ENCODE results near the gene DNMT3A. TPM values are rescaled to one million over a fixed set of nuclear protein-coding genes. Genes with fewer than 3 reads are reported as not detected.

Gene DNMT3A
- total and polyA plus RNA-seq, 2 donors (not counting 1 experiment from before 2014, with no cell fraction given) = 8.9 to 24.5 TPM

DNA sequence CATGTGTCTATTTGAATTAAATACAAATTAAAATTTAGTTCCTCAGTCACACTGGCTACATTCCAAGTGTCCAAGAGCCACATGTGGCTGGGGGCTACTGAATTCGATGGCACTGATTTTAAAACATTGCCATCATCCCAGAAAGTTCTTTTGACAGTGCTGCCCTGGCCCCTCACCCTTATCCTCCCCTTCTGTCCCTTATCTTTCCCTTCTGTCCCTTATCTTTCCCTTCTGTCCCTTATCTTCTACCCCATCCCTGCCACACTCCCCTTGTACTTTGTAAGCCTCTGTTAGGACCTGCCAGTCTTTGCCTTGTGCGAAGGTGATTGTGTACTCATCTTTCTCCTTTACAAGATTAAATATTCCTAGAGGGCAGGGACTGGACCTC is 85.2 kb downstream of the DNMT3A start:
- Mint-ChIP-seq H3K9me3 (ENCODE audit: insufficient read depth) (no peaks in the 10 kb centered on the region), H3K27me3 (no peaks in the 10 kb centered on the region), H3K4me3 (no peak overlapping the region), H3K27ac (no peak overlapping the region), H3K4me1 (peaks cover 7% of the 10 kb centered on the region)
- ChIA-PET POLR2A (no interaction called here), CTCF (no interaction called here)
- no peak overlapping the region for H3K4me2 ChIP-seq (replicated peaks; ENCODE audit: low read depth, low read length, poor library complexity, severe bottlenecking)
- intact Hi-C loops (cut with micrococcal nuclease) = no loop called here
- H3K4me3 ChIP-seq (ENCODE audit: control extremely low read depth in 1 of 5, extremely low read depth in 1 of 5, insufficient read depth in 1 of 5, low read depth in 2 of 5, low read length in 4 of 5) = no peak overlapping the region
- H3K4me1 ChIP-seq (ENCODE audit: control insufficient read depth in 2 of 2, insufficient read depth in 2 of 2, low read length in 2 of 2) = peaks cover 3 to 11% of the 10 kb centered on the region in 2 donors
- ATAC-seq (ENCODE audit: low read depth) (no peak), DNase-seq (no peak)
- no peak overlapping the region for H2AFZ ChIP-seq (ENCODE audit: insufficient read depth, low read depth, low read length, poor library complexity, severe bottlenecking)
- H3K27me3 ChIP-seq (replicated peaks in 1 of 4; ENCODE audit: control extremely low read depth in 1 of 4, control insufficient read depth in 3 of 4, insufficient read depth in 4 of 4, low read length in 3 of 4) = no peaks in the 10 kb centered on the region
- H3K9ac ChIP-seq (ENCODE audit: low read length) = no peak overlapping the region
- H3K9me3 ChIP-seq (ENCODE audit: control extremely low read depth in 1 of 3, control insufficient read depth in 2 of 3, insufficient read depth in 1 of 3, low read length in 2 of 3) = no peaks in the 10 kb centered on the region
- H3K79me2 ChIP-seq (ENCODE audit: control insufficient read depth, insufficient read depth, low read length) = peaks cover 5% of the 10 kb centered on the region
- H3K36me3 ChIP-seq (replicated peaks in 1 of 2; ENCODE audit: control extremely low read depth in 1 of 2, control insufficient read depth in 1 of 2, extremely low read depth in 1 of 2, insufficient read depth in 2 of 2, low read length in 1 of 2) = peaks cover 2 to 6% of the 10 kb centered on the region in 2 experiments
- H4K20me1 ChIP-seq (ENCODE audit: control insufficient read depth, insufficient read depth, low read length, poor library complexity, severe bottlenecking) = no peaks in the 10 kb centered on the region
- no peak overlapping the region for H3K27ac ChIP-seq (ENCODE audit: low read length in 2 of 2)
- TF ChIP-seq, protein P1, sequence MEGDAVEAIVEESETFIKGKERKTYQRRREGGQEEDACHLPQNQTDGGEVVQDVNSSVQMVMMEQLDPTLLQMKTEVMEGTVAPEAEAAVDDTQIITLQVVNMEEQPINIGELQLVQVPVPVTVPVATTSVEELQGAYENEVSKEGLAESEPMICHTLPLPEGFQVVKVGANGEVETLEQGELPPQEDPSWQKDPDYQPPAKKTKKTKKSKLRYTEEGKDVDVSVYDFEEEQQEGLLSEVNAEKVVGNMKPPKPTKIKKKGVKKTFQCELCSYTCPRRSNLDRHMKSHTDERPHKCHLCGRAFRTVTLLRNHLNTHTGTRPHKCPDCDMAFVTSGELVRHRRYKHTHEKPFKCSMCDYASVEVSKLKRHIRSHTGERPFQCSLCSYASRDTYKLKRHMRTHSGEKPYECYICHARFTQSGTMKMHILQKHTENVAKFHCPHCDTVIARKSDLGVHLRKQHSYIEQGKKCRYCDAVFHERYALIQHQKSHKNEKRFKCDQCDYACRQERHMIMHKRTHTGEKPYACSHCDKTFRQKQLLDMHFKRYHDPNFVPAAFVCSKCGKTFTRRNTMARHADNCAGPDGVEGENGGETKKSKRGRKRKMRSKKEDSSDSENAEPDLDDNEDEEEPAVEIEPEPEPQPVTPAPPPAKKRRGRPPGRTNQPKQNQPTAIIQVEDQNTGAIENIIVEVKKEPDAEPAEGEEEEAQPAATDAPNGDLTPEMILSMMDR (IDR thresholded peaks at IDR 0.05) = no peak
- no peak for TF ChIP-seq EZH2 (IDR thresholded peaks at IDR 0.05; ENCODE audit: borderline replicate concordance, insufficient read depth, low read depth, low read length, poor library complexity, severe bottlenecking)
- 64% methylated on average over 1 of the region's 2 CpGs for WGBS (ENCODE audit: insufficient coverage)

- Histone ChIP-seq H3K9ac (ENCODE audit: low read length) (no peak overlapping the region), H3K9me3 (ENCODE audit: control extremely low read depth in 1 of 3, control insufficient read depth in 2 of 3, insufficient read depth in 1 of 3, low read length in 2 of 3) (no peaks in the 10 kb centered on the region), H3K36me3 (replicated peaks in 1 of 2; ENCODE audit: control extremely low read depth in 1 of 2, control insufficient read depth in 1 of 2, extremely low read depth in 1 of 2, insufficient read depth in 2 of 2, low read length in 1 of 2) (peaks cover 2 to 6% of the 10 kb centered on the region in 2 experiments), H4K20me1 (ENCODE audit: control insufficient read depth, insufficient read depth, low read length, poor library complexity, severe bottlenecking) (no peaks in the 10 kb centered on the region), H3K4me3 (ENCODE audit: control extremely low read depth in 1 of 5, extremely low read depth in 1 of 5, insufficient read depth in 1 of 5, low read depth in 2 of 5, low read length in 4 of 5) (no peak overlapping the region), H3K4me1 (ENCODE audit: control insufficient read depth in 2 of 2, insufficient read depth in 2 of 2, low read length in 2 of 2) (peaks cover 3 to 16% of the 10 kb centered on the region in 2 donors), H3K79me2 (ENCODE audit: control insufficient read depth, insufficient read depth, low read length) (peaks cover 9% of the 10 kb centered on the region), H3K27ac (ENCODE audit: low read length in 2 of 2) (no peak overlapping the region), H3K27me3 (replicated peaks in 1 of 4; ENCODE audit: control extremely low read depth in 1 of 4, control insufficient read depth in 3 of 4, insufficient read depth in 4 of 4, low read length in 3 of 4) (no peaks in the 10 kb centered on the region), H2AFZ (ENCODE audit: insufficient read depth, low read depth, low read length, poor library complexity, severe bottlenecking) (no peak overlapping the region), H3K4me2 (replicated peaks; ENCODE audit: low read depth, low read length, poor library complexity, severe bottlenecking) (no peak overlapping the region)
- H3K9me3 Mint-ChIP-seq (ENCODE audit: insufficient read depth) = no peaks in the 10 kb centered on the region
- DNase-seq = no peak
- ChIA-PET CTCF (no interaction called here), POLR2A (no interaction called here)
- peaks cover 12% of the 10 kb centered on the region for H3K4me1 Mint-ChIP-seq
- TF ChIP-seq, protein P1 (IDR thresholded peaks at IDR 0.05) = no peak
- no peak for TF ChIP-seq EZH2 (IDR thresholded peaks at IDR 0.05; ENCODE audit: borderline replicate concordance, insufficient read depth, low read depth, low read length, poor library complexity, severe bottlenecking)
- H3K27ac Mint-ChIP-seq = no peak overlapping the region
- no peaks in the 10 kb centered on the region for H3K27me3 Mint-ChIP-seq
- H3K4me3 Mint-ChIP-seq = no peak overlapping the region
- 94% methylated on average over 10 of the region's 15 CpGs for WGBS (ENCODE audit: insufficient coverage)
- intact Hi-C loops (cut with micrococcal nuclease) = no loop called here
- no peak for ATAC-seq (ENCODE audit: low read depth)
Observed at GRCh38 chr2:25255745-25256487, 85.8 kb downstream of the DNMT3A start.

Measured in B cell (primary cell).